Myocyte (in vitro differentiated cells): Measurements from ENCODE around the gene ZNF655. TPM values are rescaled to one million over a fixed set of nuclear protein-coding genes. Genes with fewer than 3 reads are reported as not detected.
"Not testable (repeated sequence)": the region's sequence is repeated elsewhere in the genome, so short reads cannot be mapped to it uniquely, and the experiment has no call there.

Experiments
- DNase-seq: peaks from one replicate; pipeline ENCODE4 v3.0.0-alpha.2; 2012; ENCODE audit warnings: low read depth
- polyA plus RNA-seq: library from polyadenylated mRNA; unstranded; fragments of >200 nt; gene quantifications from one replicate; pipeline ENCODE4 v1.2.1, GENCODE V29; 2012; ENCODE audit warnings: missing spikeins
- total RNA-seq: library from RNA; depleted of rRNA; stranded (reverse); fragments of >200 nt; gene quantifications from 2 replicates; pipeline ENCODE4 v1.2.3, GENCODE V29; 2014

The ZNF655 gene, protein sequence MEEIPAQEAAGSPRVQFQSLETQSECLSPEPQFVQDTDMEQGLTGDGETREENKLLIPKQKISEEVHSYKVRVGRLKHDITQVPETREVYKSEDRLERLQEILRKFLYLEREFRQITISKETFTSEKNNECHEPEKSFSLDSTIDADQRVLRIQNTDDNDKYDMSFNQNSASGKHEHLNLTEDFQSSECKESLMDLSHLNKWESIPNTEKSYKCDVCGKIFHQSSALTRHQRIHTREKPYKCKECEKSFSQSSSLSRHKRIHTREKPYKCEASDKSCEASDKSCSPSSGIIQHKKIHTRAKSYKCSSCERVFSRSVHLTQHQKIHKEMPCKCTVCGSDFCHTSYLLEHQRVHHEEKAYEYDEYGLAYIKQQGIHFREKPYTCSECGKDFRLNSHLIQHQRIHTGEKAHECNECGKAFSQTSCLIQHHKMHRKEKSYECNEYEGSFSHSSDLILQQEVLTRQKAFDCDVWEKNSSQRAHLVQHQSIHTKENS
- 105 and 110 TPM in 2 replicates for total RNA-seq
- polyA plus RNA-seq: 48.8 TPM

GRCh38 chr7:99558306-99559174 is at the start of gene ZNF655:
Gene ZNF655, plus strand, starts transcription at chr7:99558642. Its CDS starts 1,918 bp downstream, at chr7:99560560.
- peak; percentile 98 for DNase-seq

DNA sequence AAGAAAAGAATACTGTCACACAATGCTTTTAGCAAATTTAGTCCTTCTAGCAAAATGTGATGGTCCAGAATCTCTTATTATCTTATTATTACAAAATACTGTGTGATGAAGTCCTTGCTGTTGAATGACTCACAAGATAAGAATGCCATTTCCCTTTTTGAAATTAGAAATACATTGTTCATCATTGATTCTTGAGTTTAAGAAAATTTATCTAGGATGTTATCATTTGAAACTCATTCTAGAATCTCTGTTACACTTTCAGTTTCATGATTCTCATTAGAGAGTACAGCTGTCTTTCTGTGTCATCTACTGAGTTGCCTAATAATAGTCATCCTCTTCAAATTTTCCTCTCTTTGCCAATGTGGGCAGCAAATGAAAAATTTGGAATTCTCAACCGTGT is 44.4 kb upstream of the ZNF655 start:
- peak; percentile 44 for DNase-seq

- DNase-seq: no peak
These were observed 37.0 kb upstream of the ZNF655 start for GRCh38 chr7:99521399-99521798.

GRCh38 chr7:99525713-99526440 is 32.6 kb upstream of the ZNF655 start:
- DNase-seq: peak; percentile 26

GRCh38 chr7:99531354-99531765 is 27.1 kb upstream of the ZNF655 start:
- DNase-seq: no peak

DNA sequence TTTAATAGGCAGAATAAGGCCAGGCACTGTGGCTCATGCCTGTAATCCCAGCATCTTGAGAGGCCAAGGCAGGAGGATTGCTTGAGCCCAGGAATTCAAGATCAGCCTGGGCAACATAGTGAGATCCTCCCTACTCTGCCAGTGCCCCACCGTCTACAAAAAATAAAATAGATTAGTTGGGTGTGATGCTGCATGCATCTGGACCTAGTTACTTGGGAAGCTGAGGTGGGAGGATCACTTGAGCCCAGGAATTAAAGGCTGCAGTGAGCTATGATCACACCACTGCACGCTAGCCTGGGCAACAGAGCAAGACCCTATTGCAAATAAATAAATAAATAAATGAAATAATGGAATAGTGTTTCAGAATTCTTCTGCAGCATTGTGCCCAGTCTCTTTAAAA is 22.8 kb upstream of the ZNF655 start:
- no peak for DNase-seq

DNA sequence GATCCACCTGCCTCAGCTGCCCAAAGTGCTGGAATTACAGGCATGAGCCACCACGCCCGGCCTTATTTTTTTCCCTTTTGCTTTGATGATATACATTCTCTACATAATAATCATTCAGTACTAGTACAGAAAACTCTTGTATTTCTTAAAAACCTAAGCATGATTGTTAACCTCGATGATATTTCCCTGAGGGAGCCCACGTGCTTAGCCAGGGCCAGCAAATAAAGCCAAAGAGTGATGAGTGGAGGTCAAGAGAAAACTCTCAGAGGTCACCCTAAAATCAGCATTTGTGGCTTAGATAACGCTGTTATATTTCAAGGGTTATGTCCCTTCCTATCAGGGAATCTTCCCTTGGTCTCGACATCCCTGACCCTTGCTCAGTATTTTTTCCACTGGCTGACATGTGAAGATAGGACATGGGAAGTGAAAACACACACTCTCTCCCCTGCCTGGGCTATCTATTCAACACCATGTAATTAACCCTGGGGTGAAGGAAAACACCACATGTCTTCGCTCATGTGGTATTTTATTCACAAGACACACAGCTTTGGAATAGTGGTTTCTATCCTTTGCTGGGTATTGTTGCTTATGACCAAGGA is 19.1 kb upstream of the ZNF655 start:
- DNase-seq: no peak

GRCh38 chr7:99540542-99540941 is 17.9 kb upstream of the ZNF655 start:
- DNase-seq: no peak

- DNase-seq: no peak
These were observed 17.2 kb upstream of the ZNF655 start for GRCh38 chr7:99541212-99541611.

- DNase-seq: no peak
These were observed 15.3 kb upstream of the ZNF655 start for GRCh38 chr7:99543081-99543671.

- DNase-seq: no peak
These were observed 14.5 kb upstream of the ZNF655 start for GRCh38 chr7:99543916-99544315.

GRCh38 chr7:99545308-99545707 is 13.1 kb upstream of the ZNF655 start:
- not testable (repeated sequence) for DNase-seq

GRCh38 chr7:99549545-99549944 is 8.9 kb upstream of the ZNF655 start:
- DNase-seq: not testable (repeated sequence)

- no peak for DNase-seq
These were observed 7.1 kb upstream of the ZNF655 start for GRCh38 chr7:99551334-99551733.

- DNase-seq: peak; percentile 98
These were observed 6.5 kb upstream of the ZNF655 start, which contains the start of gene FAM200A for GRCh38 chr7:99551767-99552463. Gene FAM200A, minus strand, starts transcription at chr7:99552114. Its CDS starts 3,707 bp downstream, at chr7:99548407.

DNA sequence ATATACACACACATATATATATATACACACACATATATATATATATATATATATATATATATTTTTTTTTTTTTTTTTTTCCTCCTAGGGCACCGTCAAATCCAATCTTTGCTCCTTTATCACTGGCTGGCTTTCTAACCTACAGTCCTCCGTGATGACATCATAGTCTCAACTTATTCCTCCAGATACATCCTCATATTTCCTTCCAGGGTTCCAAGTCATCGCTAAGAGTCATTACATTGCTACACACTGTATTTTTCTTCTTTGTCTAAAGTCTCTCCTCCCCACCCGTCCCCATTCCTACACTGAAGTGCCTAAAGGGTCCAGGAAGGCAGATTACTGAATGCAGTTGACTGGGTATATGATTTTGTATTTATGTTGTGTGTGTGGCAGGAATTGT is 5.4 kb upstream of the ZNF655 start:
- no peak for DNase-seq

GRCh38 chr7:99554939-99555338 is 3.5 kb upstream of the ZNF655 start:
- no peak for DNase-seq

DNA sequence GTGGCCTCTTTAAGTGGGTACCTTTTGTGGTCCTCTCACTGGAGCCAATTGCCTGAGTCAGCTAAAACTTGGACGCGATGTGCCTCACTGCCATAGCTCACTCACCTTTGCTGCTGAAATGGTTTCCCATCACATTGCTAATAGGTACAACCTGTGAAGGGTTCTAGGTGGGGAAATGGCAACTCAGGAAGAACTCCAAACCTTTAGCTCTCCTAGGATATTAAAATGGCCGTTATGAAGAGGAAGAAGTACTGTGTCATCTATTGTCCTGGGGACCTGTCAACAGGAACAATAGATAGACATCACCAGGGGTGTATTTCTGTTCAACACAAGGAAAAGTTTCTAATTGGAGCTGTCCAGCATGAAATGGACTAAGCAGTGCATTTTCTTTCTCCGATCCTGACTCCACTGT is 1.2 kb upstream of the ZNF655 start:
- DNase-seq: peak; percentile 43

DNA sequence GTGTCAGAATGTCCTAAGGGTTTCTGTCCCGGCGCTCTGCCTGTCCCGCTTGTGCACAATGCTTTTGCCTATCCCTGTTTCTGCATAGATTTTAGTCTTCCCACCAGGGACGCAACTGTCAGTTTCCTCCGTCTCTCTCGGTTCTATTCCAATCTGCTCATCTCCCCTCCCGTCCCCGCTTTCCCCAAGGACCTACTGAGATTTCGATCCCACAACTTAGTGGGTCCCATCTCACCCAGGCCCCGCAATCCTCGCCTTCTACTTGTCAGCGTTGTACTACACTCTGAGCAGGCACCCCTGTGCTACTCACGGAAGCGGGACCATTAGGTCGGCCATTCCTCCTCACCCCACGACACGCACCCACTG is 519 bp upstream of the ZNF655 start:
- DNase-seq: no peak
